Rectal smooth muscle tissue (tissue), 1 donor: ENCODE data around the gene ARHGEF7.
"Not testable (repeated sequence)": the region's sequence is repeated elsewhere in the genome, so short reads cannot be mapped to it uniquely, and the experiment has no call there.

Source experiments
- H3K27ac ChIP-seq: one replicate; pipeline ENCODE4 v1.7.0; 2013; ENCODE audit warnings: low read depth, low read length, inconsistent platforms
- H3K27me3 ChIP-seq: one replicate; pipeline ENCODE4 v1.7.0; 2013; ENCODE audit warnings: low read length; ENCODE audit not compliant: control insufficient read depth, insufficient read depth
- H3K36me3 ChIP-seq: one replicate; pipeline ENCODE4 v1.7.0; 2013; ENCODE audit warnings: low read length; ENCODE audit not compliant: control insufficient read depth, insufficient read depth
- H3K4me1 ChIP-seq: one replicate; pipeline ENCODE4 v1.7.0; 2013; ENCODE audit warnings: low read length; ENCODE audit not compliant: control insufficient read depth, insufficient read depth
- H3K4me3 ChIP-seq: one replicate; pipeline ENCODE4 v1.7.0; 2013; ENCODE audit warnings: low read length
- H3K9ac ChIP-seq: one replicate; pipeline ENCODE4 v1.7.0; 2013; ENCODE audit warnings: low read length

The ARHGEF7 gene

DNA sequence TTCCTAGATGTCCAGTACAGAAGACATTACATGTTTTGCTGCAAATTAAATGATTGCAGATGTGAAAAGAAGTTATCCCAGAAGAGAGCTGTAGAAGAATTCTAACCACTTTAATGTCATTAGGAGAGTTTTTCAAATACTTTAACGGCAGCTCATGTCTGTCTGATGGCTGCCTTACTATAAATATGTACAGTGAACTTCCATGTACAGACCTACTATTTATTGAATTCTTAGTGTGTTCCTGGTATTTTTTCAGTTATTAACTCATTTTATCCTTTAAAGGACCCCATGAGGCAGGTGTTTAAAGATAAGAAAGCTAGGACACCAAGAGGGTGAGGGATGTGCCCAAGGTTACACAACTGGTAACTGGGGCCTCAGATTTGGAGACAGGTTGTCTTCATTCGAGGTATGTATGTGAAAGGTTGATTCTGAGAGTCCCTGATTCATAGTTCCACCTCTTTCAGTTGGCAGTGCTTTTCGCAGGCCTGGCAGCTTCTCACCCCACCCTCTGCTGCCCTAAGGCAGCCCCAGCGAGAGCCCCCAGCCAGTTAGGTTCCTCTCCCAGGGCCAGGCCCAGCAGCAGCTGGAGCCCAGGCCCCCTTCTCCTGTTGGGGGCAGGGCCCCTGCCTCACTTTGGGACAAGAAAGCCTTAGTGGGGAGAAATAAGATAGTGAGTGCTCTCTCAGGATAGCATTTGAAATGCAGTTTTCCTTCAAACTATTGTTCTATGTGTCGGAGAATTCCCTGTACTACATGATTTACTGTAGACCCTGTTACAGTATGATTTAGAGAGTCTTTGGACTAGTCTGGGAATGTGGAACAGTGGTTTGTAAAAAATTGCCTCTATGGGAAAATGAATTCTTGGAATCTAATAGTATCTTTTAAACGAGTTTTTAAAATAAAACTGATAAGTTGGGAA, 137.6 kb downstream of the ARHGEF7 start:
- H3K36me3 ChIP-seq = peaks cover 4% of the 10 kb centered on the region
- no peak overlapping the region for H3K4me3 ChIP-seq
- no peak overlapping the region for H3K9ac ChIP-seq
- no peaks in the 10 kb centered on the region for H3K27me3 ChIP-seq
- H3K27ac ChIP-seq = no peak overlapping the region
- H3K4me1 ChIP-seq = no peaks in the 10 kb centered on the region

- H3K36me3 ChIP-seq = peaks cover 11% of the 10 kb centered on the region
These were observed 138.3 kb downstream of the ARHGEF7 start for GRCh38 chr13:111253365-111253872.

DNA sequence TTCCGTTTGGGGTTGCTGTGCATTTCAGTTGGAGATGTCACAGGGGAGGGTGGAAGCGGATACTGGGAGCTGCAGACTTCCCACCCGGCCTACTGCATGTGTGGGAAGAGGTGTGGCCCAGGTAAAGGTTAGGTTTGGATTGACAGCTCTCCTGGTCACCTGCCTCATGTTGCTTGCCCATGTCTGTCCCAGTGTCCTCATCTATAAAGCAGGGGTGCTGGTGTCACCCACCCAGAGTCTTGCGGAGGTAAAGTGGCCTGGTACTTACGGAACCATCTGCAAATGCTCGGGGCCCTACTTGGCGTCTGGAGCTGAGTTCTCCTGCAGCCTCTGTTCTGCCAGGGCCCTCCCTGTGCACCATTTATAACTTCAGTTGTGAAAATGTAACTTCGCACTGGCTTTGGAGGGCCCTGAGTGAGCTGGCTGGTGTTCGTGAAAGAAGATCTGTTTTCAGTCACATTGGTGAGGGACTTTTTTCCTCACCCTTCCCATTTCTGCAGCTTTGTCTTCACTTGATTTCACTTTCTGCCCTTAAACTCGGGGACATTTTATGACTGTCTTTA, 140.2 kb downstream of the ARHGEF7 start:
- H3K27me3 ChIP-seq = no peaks in the 10 kb centered on the region

More at GRCh38 chr13:111253365-111253872, 138.3 kb downstream of the ARHGEF7 start:
- H3K4me3 ChIP-seq = no peak overlapping the region
- no peaks in the 10 kb centered on the region for H3K27me3 ChIP-seq
- H3K4me1 ChIP-seq = no peaks in the 10 kb centered on the region
- H3K27ac ChIP-seq = no peak overlapping the region
- no peak overlapping the region for H3K9ac ChIP-seq

GRCh38 chr13:111256458-111256857, 141.3 kb downstream of the ARHGEF7 start:
- Histone ChIP-seq H3K4me3 (no peak overlapping the region), H3K36me3 (peaks cover 12% of the 10 kb centered on the region), H3K27ac (no peak overlapping the region), H3K27me3 (no peaks in the 10 kb centered on the region), H3K4me1 (no peaks in the 10 kb centered on the region), H3K9ac (no peak overlapping the region)

More for the DNA sequence above, 140.2 kb downstream of the ARHGEF7 start:
- Histone ChIP-seq H3K4me3 (no peak overlapping the region), H3K9ac (no peak overlapping the region), H3K27ac (no peak overlapping the region), H3K36me3 (peaks cover 12% of the 10 kb centered on the region), H3K4me1 (no peaks in the 10 kb centered on the region)

- H3K4me1 ChIP-seq = no peaks in the 10 kb centered on the region
- peaks cover 12% of the 10 kb centered on the region for H3K36me3 ChIP-seq
These were observed 141.8 kb downstream of the ARHGEF7 start for GRCh38 chr13:111256946-111257345.

GRCh38 chr13:111257899-111258298, 142.8 kb downstream of the ARHGEF7 start:
- not testable (repeated sequence) for H3K4me3 ChIP-seq, H3K27me3 ChIP-seq, H3K9ac ChIP-seq, H3K4me1 ChIP-seq, H3K27ac ChIP-seq
- H3K36me3 ChIP-seq = peaks cover 12% of the 10 kb centered on the region

More at GRCh38 chr13:111256946-111257345, 141.8 kb downstream of the ARHGEF7 start:
- H3K27me3 ChIP-seq = no peaks in the 10 kb centered on the region
- H3K27ac ChIP-seq = no peak overlapping the region
- H3K9ac ChIP-seq = no peak overlapping the region
- no peak overlapping the region for H3K4me3 ChIP-seq

- Histone ChIP-seq H3K9ac (no peak overlapping the region), H3K4me3 (no peak overlapping the region), H3K4me1 (no peaks in the 10 kb centered on the region), H3K27me3 (no peaks in the 10 kb centered on the region), H3K36me3 (peaks cover 12% of the 10 kb centered on the region), H3K27ac (no peak overlapping the region)
These were observed 143.5 kb downstream of the ARHGEF7 start for GRCh38 chr13:111258637-111259036.

DNA sequence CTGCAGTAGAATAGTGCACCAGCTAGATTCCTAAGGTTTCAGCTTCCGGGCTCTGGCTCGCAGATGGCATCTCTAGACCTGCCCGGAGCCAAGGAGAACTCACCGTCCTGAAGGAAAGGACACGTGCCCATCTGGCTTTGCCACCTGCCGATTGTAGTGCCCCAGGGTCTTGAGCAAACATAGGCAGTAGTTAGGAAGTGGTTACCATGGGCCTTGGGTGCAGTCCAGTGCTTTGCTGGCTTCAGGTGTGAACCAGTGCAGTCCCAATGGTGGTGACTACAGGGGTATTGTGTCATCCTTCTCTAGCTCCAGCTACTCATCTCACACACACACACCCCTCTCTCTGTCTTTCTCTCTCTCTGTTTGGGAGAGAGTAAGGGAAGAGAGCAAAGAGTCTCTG, 143.9 kb downstream of the ARHGEF7 start:
- Histone ChIP-seq H3K4me1 (no peaks in the 10 kb centered on the region), H3K36me3 (peaks cover 12% of the 10 kb centered on the region), H3K27ac (no peak overlapping the region), H3K9ac (no peak overlapping the region), H3K27me3 (no peaks in the 10 kb centered on the region), H3K4me3 (no peak overlapping the region)

DNA sequence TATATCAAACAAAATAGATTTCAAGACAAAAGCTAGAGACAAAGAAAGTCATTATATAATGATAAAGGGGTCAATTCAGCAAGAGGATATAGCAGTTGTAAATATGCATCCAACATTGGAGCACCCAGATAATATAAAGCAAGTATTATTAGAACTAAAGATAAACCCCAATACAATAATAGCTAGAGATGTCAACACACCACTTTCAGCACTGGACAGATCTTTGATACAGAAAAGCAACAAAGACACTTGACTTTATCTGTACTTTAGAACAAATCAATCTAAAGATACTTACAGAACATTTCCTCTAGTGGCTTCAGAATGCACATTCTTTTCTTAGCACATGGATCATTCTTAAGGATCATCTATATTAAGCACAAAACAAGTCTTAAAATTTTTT, 146.2 kb downstream of the ARHGEF7 start:
- H3K4me1 ChIP-seq = no peaks in the 10 kb centered on the region
- no peak overlapping the region for H3K4me3 ChIP-seq
- no peaks in the 10 kb centered on the region for H3K27me3 ChIP-seq
- no peak overlapping the region for H3K9ac ChIP-seq
- H3K36me3 ChIP-seq = peaks cover 15% of the 10 kb centered on the region
- H3K27ac ChIP-seq = no peak overlapping the region

GRCh38 chr13:111262281-111262680, 147.2 kb downstream of the ARHGEF7 start:
- Histone ChIP-seq H3K27ac (no peak overlapping the region), H3K9ac (no peak overlapping the region), H3K4me3 (no peak overlapping the region), H3K36me3 (peaks cover 15% of the 10 kb centered on the region), H3K4me1 (no peaks in the 10 kb centered on the region), H3K27me3 (no peaks in the 10 kb centered on the region)

DNA sequence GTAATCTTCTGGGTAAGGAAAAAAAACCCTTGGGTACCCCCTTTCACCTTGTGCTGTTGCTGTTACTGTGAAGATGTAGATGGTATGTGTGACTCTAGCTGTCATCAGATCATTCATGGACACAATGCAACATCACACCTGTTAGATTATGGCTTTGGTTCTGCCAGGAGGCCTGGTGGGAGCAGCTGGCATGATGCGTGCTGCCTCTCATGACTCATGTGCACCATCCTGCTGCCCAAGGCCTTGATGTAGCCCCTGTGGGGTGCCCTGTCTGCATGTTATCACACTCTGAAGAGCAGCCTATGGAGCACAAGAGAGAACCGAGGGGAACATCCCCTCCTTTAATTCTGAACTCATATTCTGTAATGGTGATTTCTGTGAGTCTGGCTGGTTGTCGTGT, 147.6 kb downstream of the ARHGEF7 start:
- H3K4me1 ChIP-seq = no peaks in the 10 kb centered on the region
- no peak overlapping the region for H3K4me3 ChIP-seq
- peaks cover 11% of the 10 kb centered on the region for H3K36me3 ChIP-seq
- H3K27ac ChIP-seq = no peak overlapping the region
- no peak overlapping the region for H3K9ac ChIP-seq
- H3K27me3 ChIP-seq = no peaks in the 10 kb centered on the region

GRCh38 chr13:111263566-111263965, 148.5 kb downstream of the ARHGEF7 start:
- peaks cover 3% of the 10 kb centered on the region for H3K36me3 ChIP-seq
- no peak overlapping the region for H3K27ac ChIP-seq

More at GRCh38 chr13:111263566-111263965, 148.5 kb downstream of the ARHGEF7 start:
- no peaks in the 10 kb centered on the region for H3K4me1 ChIP-seq
- H3K4me3 ChIP-seq = no peak overlapping the region
- H3K27me3 ChIP-seq = no peaks in the 10 kb centered on the region
- no peak overlapping the region for H3K9ac ChIP-seq
